Esophagus squamous epithelium (tissue), 5 donors: ENCODE results near the gene LPAR1. TPM values are rescaled to one million over a fixed set of nuclear protein-coding genes. Genes with fewer than 3 reads are reported as not detected.
"Not testable (repeated sequence)": the region's sequence is repeated elsewhere in the genome, so short reads cannot be mapped to it uniquely, and the experiment has no call there.

Source experiments
- DNase-seq: peaks from one replicate; lab custom pipeline; 2025; lab: John Stamatoyannopoulos, UW
- H3K27ac ChIP-seq, 4 donors: fragments of 200-600 bp; sonication (generic); one replicate each; pipeline ENCODE4 v1.5.1; 2016 to 2019; ENCODE audit warnings: mild to moderate bottlenecking in 1 of 4
- H3K27me3 ChIP-seq, 4 donors: fragments of 200-600 bp; sonication (generic); 1 replicate in 3 of 4; 2 replicates in 1 of 4; pipeline versions ENCODE4 v1.5.1 to v1.6.0; 2017 to 2021; ENCODE audit warnings: antibody characterized with exemption in 1 of 4
- H3K36me3 ChIP-seq, 3 donors: fragments of 200-600 bp; sonication (generic); one replicate each; pipeline ENCODE4 v1.5.1; 2016 to 2019
- H3K4me1 ChIP-seq, 3 donors: fragments of 200-600 bp; sonication (generic); one replicate each; pipeline ENCODE4 v1.5.1; 2017 to 2019
- H3K4me3 ChIP-seq, 4 donors: fragments of 200-600 bp; sonication (generic); 1 replicate in 3 of 4; 2 replicates in 1 of 4; pipeline ENCODE4 v1.5.1; 2016 to 2019; ENCODE audit warnings: mild to moderate bottlenecking in 2 of 4, moderate library complexity in 1 of 4
- H3K9me3 ChIP-seq, 3 donors: fragments of 200-600 bp; sonication (generic); one replicate each; pipeline ENCODE4 v1.5.1; 2016 to 2019
- CTCF ChIP-seq, 6 experiments: fragments of 450-650 bp in 4 of 6; fragments of 200-600 bp in 2 of 6; sonication (generic) in 2 of 6; IDR thresholded peaks; one replicate each; pipeline ENCODE4 v1.5.1; 2016 to 2019; ENCODE audit warnings: antibody characterized with exemption in 6 of 6, mild to moderate bottlenecking in 4 of 6, moderate library complexity in 4 of 6
- POLR2A ChIP-seq, 4 donors: fragments of 450-650 bp; IDR thresholded peaks; one replicate each; pipeline ENCODE4 v1.6.1; 2017; ENCODE audit warnings: antibody characterized with exemption in 4 of 4, mild to moderate bottlenecking in 4 of 4, moderate library complexity in 3 of 4
- WGBS, 2 donors: methylation state at CpG; one replicate each; pipeline ENCODE4 v1.1.5; 2018; 5-methylcytosine and 5-hydroxymethylcytosine counted together
- intact Hi-C: fragments of 100-400 bp; cut with DNase I; formaldehyde crosslinking; loops from one replicate; pipeline ENCODE4 v1.15.0; 2022
- total RNA-seq, 4 donors: library from RNA; depleted of rRNA; stranded (reverse); fragments of >200 nt; gene quantifications; one replicate each; pipeline ENCODE4 v1.1.0, GENCODE V29; 2016
- donor health status: DM: yes; HTN: yes; CAD: no.

Gene LPAR1
- total RNA-seq, 4 donors from 2014 or later: 6.3 to 59.5 (median 14.1) TPM

- 26 to 37% methylated on average over 3 of the region's 3 CpGs for WGBS, 2 donors
- Histone ChIP-seq H3K27ac (no peak overlapping the region), H3K4me3 (no peak overlapping the region), H3K36me3 (no peaks in the 10 kb centered on the region), H3K4me1 (no peaks in the 10 kb centered on the region), H3K27me3 (no peaks in the 10 kb centered on the region), H3K9me3 (no peaks in the 10 kb centered on the region)
- intact Hi-C loops: no loop called here
- DNase-seq: no peak
- TF ChIP-seq CTCF (IDR thresholded peaks at IDR 0.05): no peak
- TF ChIP-seq POLR2A (IDR thresholded peaks at IDR 0.05): no peak
These were observed 13.1 kb upstream of the LPAR1 start for GRCh38 chr9:111051400-111051799.

GRCh38 chr9:111050819-111051218 lies 12.5 kb upstream of the LPAR1 start:
- Histone ChIP-seq H3K9me3 (no peaks in the 10 kb centered on the region), H3K36me3 (no peaks in the 10 kb centered on the region), H3K4me1 (no peaks in the 10 kb centered on the region), H3K27me3 (no peaks in the 10 kb centered on the region), H3K27ac (no peak overlapping the region), H3K4me3 (no peak overlapping the region)
- intact Hi-C loops: no loop called here
- TF ChIP-seq POLR2A (IDR thresholded peaks at IDR 0.05) (no peak), CTCF (IDR thresholded peaks at IDR 0.05) (no peak)
- DNase-seq: no peak

GRCh38 chr9:111047287-111047686 lies 9.0 kb upstream of the LPAR1 start:
- H3K4me1 ChIP-seq, H3K4me3 ChIP-seq, H3K36me3 ChIP-seq, H3K27ac ChIP-seq, H3K27me3 ChIP-seq, intact Hi-C loops, DNase-seq, H3K9me3 ChIP-seq: not testable (repeated sequence)
- 88 to 95% methylated on average over 2 of the region's 2 CpGs for WGBS, 2 donors

- 29 to 37% methylated on average over 5 of the region's 5 CpGs for WGBS, 2 donors
- Histone ChIP-seq H3K9me3 (no peaks in the 10 kb centered on the region), H3K4me3 (no peak overlapping the region), H3K36me3 (no peaks in the 10 kb centered on the region), H3K27ac (no peak overlapping the region), H3K27me3 (peaks cover 0 to 19% (median 0%) of the 10 kb centered on the region in 4 donors), H3K4me1 (peaks cover 0 to 45% (median 6%) of the 10 kb centered on the region in 3 donors)
- no peak for DNase-seq
- intact Hi-C loops: no loop called here
- TF ChIP-seq POLR2A (IDR thresholded peaks at IDR 0.05) (no peak), CTCF (IDR thresholded peaks at IDR 0.05) (no peak)
These were observed 3.6 kb upstream of the LPAR1 start for GRCh38 chr9:111041902-111042301.

GRCh38 chr9:111040494-111040893 lies 2.2 kb upstream of the LPAR1 start:
- Histone ChIP-seq H3K27ac (peak overlapping the region in 1 of 4 donors; percentile 8), H3K27me3 (peaks cover 0 to 29% (median 0%) of the 10 kb centered on the region in 4 donors), H3K4me3 (no peak overlapping the region), H3K36me3 (no peaks in the 10 kb centered on the region), H3K4me1 (peaks cover 0 to 59% (median 11%) of the 10 kb centered on the region in 3 donors), H3K9me3 (no peaks in the 10 kb centered on the region)
- WGBS, 2 donors: 25 to 64% methylated on average over 3 of the region's 3 CpGs
- no peak for DNase-seq
- intact Hi-C loops: no loop called here
- TF ChIP-seq POLR2A (IDR thresholded peaks at IDR 0.05) (no peak), CTCF (IDR thresholded peaks at IDR 0.05) (no peak)
